Upper lobe of left lung (tissue), 4 donors: ENCODE results near the gene ZDHHC20.

Source experiments
- EP300 ChIP-seq, 4 donors: sonication (generic); formaldehyde crosslinking; IDR thresholded peaks; one replicate each; pipeline ENCODE4 v1.5.1; 2017; ENCODE audit warnings: antibody characterized with exemption in 4 of 4, control low read depth in 2 of 4
- POLR2A ChIP-seq, 4 donors: fragments of 450-650 bp; IDR thresholded peaks; one replicate each; pipeline ENCODE4 v1.5.1; 2016 to 2017; ENCODE audit warnings: antibody characterized with exemption in 4 of 4, mild to moderate bottlenecking in 2 of 4
- POLR2AphosphoS5 ChIP-seq, 2 donors: sonication (generic); formaldehyde crosslinking; IDR thresholded peaks; one replicate each; pipeline ENCODE4 v1.5.1; 2017; ENCODE audit warnings: antibody characterized with exemption in 2 of 2
- TF ChIP-seq, protein P1 (sequence below), 6 experiments: fragments of 450-650 bp in 4 of 6; fragments of 200-600 bp in 2 of 6; sonication (generic) in 2 of 6; IDR thresholded peaks; one replicate each; pipeline ENCODE4 v1.5.1; 2016 to 2019; ENCODE audit warnings: antibody characterized with exemption in 6 of 6

DNA sequence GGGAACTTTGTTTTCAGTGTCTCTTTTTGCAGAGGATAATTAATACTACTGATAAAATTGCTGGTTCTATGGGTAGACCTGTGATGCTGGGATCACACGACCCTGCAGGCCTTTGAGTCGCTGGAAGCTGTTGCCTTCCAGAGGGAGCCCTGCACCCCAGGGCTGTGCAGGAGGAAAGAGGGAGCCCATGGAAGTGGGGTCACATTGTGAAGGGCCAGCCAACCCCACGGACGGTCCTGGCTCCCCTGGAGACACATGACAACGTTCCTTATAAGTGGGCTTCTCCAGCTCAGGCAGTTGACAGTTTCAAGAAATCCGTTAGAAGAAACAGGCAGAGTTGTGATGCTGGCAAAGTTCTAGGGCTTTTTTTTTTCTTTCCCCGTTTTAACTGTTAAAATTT, 98.0 kb downstream of the ZDHHC20 start:
- TF ChIP-seq POLR2AphosphoS5 (IDR thresholded peaks at IDR 0.05) (no peak), EP300 (IDR thresholded peaks at IDR 0.05) (no peak), POLR2A (IDR thresholded peaks at IDR 0.05) (no peak)
- TF ChIP-seq, protein P1, sequence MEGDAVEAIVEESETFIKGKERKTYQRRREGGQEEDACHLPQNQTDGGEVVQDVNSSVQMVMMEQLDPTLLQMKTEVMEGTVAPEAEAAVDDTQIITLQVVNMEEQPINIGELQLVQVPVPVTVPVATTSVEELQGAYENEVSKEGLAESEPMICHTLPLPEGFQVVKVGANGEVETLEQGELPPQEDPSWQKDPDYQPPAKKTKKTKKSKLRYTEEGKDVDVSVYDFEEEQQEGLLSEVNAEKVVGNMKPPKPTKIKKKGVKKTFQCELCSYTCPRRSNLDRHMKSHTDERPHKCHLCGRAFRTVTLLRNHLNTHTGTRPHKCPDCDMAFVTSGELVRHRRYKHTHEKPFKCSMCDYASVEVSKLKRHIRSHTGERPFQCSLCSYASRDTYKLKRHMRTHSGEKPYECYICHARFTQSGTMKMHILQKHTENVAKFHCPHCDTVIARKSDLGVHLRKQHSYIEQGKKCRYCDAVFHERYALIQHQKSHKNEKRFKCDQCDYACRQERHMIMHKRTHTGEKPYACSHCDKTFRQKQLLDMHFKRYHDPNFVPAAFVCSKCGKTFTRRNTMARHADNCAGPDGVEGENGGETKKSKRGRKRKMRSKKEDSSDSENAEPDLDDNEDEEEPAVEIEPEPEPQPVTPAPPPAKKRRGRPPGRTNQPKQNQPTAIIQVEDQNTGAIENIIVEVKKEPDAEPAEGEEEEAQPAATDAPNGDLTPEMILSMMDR (IDR thresholded peaks at IDR 0.05) = no peak
